ENCODE measurements around the gene LRRN3. TPM values are rescaled to one million over a fixed set of nuclear protein-coding genes. Genes with fewer than 3 reads are reported as not detected.
A peak's percentile ranks its signal among the peaks of the same experiment; 100 is the strongest.

LRRN3 gene
- total RNA-seq, 1 experiment from 2014 or later: not detected

GRCh38 chr7:111081546-111082267 lies 9.2 kb upstream of the LRRN3 start:
- Histone ChIP-seq H4K20me1 (ENCODE audit: insufficient read depth, low read depth, low read length) (no peaks in the 10 kb centered on the region), H3K9ac (ENCODE audit: low read length) (no peak overlapping the region), H3K4me2 (ENCODE audit: low read depth, low read length, poor library complexity, severe bottlenecking) (no peak overlapping the region), H3K27me3 (ENCODE audit: low read length) (no peaks in the 10 kb centered on the region), H3K4me3 (ENCODE audit: low read length) (no peak overlapping the region), H3K4me1 (ENCODE audit: low read length) (no peaks in the 10 kb centered on the region), H3K9me2 (replicated peaks; ENCODE audit: insufficient read depth, low read length) (no peaks in the 10 kb centered on the region), H3K36me3 (ENCODE audit: insufficient read depth, low read length) (no peaks in the 10 kb centered on the region), H3K9me3 (ENCODE audit: low read length) (0 out of 2 replicates have a peak, but pooled peaks cover 3% of the 10 kb centered on the region), H2AFZ (ENCODE audit: low read length) (no peak overlapping the region), H3K27ac (ENCODE audit: low read length) (no peak overlapping the region), H3K79me2 (ENCODE audit: low read length) (no peaks in the 10 kb centered on the region)
- no peak for DNase-seq

GRCh38 chr7:111082351-111082750 lies 8.6 kb upstream of the LRRN3 start:
- Histone ChIP-seq H3K79me2 (ENCODE audit: low read length) (no peaks in the 10 kb centered on the region), H3K27me3 (ENCODE audit: low read length) (no peaks in the 10 kb centered on the region), H3K9ac (ENCODE audit: low read length) (no peak overlapping the region), H3K36me3 (ENCODE audit: insufficient read depth, low read length) (no peaks in the 10 kb centered on the region), H3K4me2 (ENCODE audit: low read depth, low read length, poor library complexity, severe bottlenecking) (no peak overlapping the region), H3K9me3 (ENCODE audit: low read length) (0 out of 2 replicates have a peak, but pooled peaks cover 3% of the 10 kb centered on the region), H4K20me1 (ENCODE audit: insufficient read depth, low read depth, low read length) (no peaks in the 10 kb centered on the region), H2AFZ (ENCODE audit: low read length) (no peak overlapping the region), H3K27ac (ENCODE audit: low read length) (no peak overlapping the region), H3K9me2 (replicated peaks; ENCODE audit: insufficient read depth, low read length) (no peaks in the 10 kb centered on the region), H3K4me3 (ENCODE audit: low read length) (no peak overlapping the region), H3K4me1 (ENCODE audit: low read length) (no peaks in the 10 kb centered on the region)
- no peak for DNase-seq

DNA sequence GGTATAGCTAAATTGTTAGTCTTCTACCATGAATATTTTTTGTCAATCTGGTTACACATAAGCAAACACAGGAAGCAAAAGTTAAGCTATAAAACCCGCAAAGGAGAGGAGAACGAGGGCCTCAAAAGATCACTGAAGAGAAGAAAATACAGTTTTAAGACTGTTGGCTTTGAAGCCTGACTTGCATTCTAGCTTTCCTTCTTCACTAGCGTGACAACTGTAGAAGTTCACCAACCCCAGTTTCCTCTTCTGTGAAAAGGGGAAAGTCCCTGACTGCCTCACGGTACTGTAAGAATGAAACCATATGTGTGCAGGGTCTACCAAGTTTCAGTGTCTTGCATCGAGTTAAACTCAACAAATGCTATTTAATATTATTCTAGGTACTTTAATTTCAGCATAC lies 7.5 kb upstream of the LRRN3 start:
- H3K79me2 ChIP-seq (ENCODE audit: low read length): no peaks in the 10 kb centered on the region

GRCh38 chr7:111085356-111085755 lies 5.6 kb upstream of the LRRN3 start:
- Histone ChIP-seq H3K4me2 (ENCODE audit: low read depth, low read length, poor library complexity, severe bottlenecking) (no peak overlapping the region), H3K4me1 (ENCODE audit: low read length) (no peaks in the 10 kb centered on the region), H4K20me1 (ENCODE audit: insufficient read depth, low read depth, low read length) (no peaks in the 10 kb centered on the region), H3K36me3 (ENCODE audit: insufficient read depth, low read length) (no peaks in the 10 kb centered on the region), H3K9me3 (ENCODE audit: low read length) (0 out of 2 replicates have a peak, but pooled peaks cover 3% of the 10 kb centered on the region), H3K4me3 (ENCODE audit: low read length) (no peak overlapping the region), H3K9me2 (replicated peaks; ENCODE audit: insufficient read depth, low read length) (no peaks in the 10 kb centered on the region), H3K27me3 (ENCODE audit: low read length) (no peaks in the 10 kb centered on the region), H3K79me2 (ENCODE audit: low read length) (no peaks in the 10 kb centered on the region), H3K27ac (ENCODE audit: low read length) (no peak overlapping the region), H3K9ac (ENCODE audit: low read length) (no peak overlapping the region), H2AFZ (ENCODE audit: low read length) (no peak overlapping the region)
- no peak for DNase-seq

More for the DNA sequence above, 7.5 kb upstream of the LRRN3 start:
- Histone ChIP-seq H4K20me1 (ENCODE audit: insufficient read depth, low read depth, low read length) (no peaks in the 10 kb centered on the region), H2AFZ (ENCODE audit: low read length) (no peak overlapping the region), H3K27ac (ENCODE audit: low read length) (no peak overlapping the region), H3K9me2 (replicated peaks; ENCODE audit: insufficient read depth, low read length) (no peaks in the 10 kb centered on the region), H3K4me2 (ENCODE audit: low read depth, low read length, poor library complexity, severe bottlenecking) (no peak overlapping the region), H3K36me3 (ENCODE audit: insufficient read depth, low read length) (no peaks in the 10 kb centered on the region), H3K27me3 (ENCODE audit: low read length) (no peaks in the 10 kb centered on the region), H3K4me3 (ENCODE audit: low read length) (no peak overlapping the region), H3K9ac (ENCODE audit: low read length) (no peak overlapping the region), H3K4me1 (ENCODE audit: low read length) (no peaks in the 10 kb centered on the region), H3K9me3 (ENCODE audit: low read length) (0 out of 2 replicates have a peak, but pooled peaks cover 3% of the 10 kb centered on the region)
- DNase-seq: no peak

DNA sequence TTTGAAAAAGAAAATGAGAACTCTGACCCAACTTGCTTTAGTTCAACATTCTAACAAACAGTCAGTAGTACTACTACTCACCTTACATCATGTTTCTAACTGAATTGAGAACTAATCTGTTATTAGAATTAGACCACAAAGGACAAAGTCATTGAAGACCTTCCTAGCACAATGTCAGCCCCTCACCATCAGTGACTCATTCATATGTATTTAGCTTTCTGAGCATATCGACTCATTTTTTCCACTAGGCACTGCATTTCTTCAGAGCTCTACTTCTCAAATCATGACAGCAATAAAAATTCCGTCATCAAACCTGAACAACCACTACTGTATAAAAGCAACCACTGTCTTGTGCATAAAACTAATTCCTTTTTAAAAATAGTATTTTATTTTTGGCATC lies 4.4 kb upstream of the LRRN3 start:
- H3K4me2 ChIP-seq (ENCODE audit: low read depth, low read length, poor library complexity, severe bottlenecking): no peak overlapping the region
- no peaks in the 10 kb centered on the region for H3K79me2 ChIP-seq (ENCODE audit: low read length)
- H3K36me3 ChIP-seq (ENCODE audit: insufficient read depth, low read length): no peaks in the 10 kb centered on the region
- no peak overlapping the region for H3K4me3 ChIP-seq (ENCODE audit: low read length)
- H4K20me1 ChIP-seq (ENCODE audit: insufficient read depth, low read depth, low read length): no peaks in the 10 kb centered on the region
- no peak for DNase-seq
- no peaks in the 10 kb centered on the region for H3K9me3 ChIP-seq (ENCODE audit: low read length)
- H3K4me1 ChIP-seq (ENCODE audit: low read length): no peaks in the 10 kb centered on the region
- H2AFZ ChIP-seq (ENCODE audit: low read length): no peak overlapping the region
- H3K9me2 ChIP-seq (replicated peaks; ENCODE audit: insufficient read depth, low read length): no peaks in the 10 kb centered on the region
- H3K27ac ChIP-seq (ENCODE audit: low read length): no peak overlapping the region
- no peak overlapping the region for H3K9ac ChIP-seq (ENCODE audit: low read length)
- no peaks in the 10 kb centered on the region for H3K27me3 ChIP-seq (ENCODE audit: low read length)

GRCh38 chr7:111088328-111088727 lies 2.6 kb upstream of the LRRN3 start:
- no peaks in the 10 kb centered on the region for H3K9me3 ChIP-seq (ENCODE audit: low read length)
- H3K27me3 ChIP-seq (ENCODE audit: low read length): no peaks in the 10 kb centered on the region

GRCh38 chr7:111089822-111090426 lies 1.0 kb upstream of the LRRN3 start:
- H3K27ac ChIP-seq (ENCODE audit: low read length): no peak overlapping the region
- no peaks in the 10 kb centered on the region for H3K79me2 ChIP-seq (ENCODE audit: low read length)
- H4K20me1 ChIP-seq (ENCODE audit: insufficient read depth, low read depth, low read length): no peaks in the 10 kb centered on the region
- no peaks in the 10 kb centered on the region for H3K9me2 ChIP-seq (replicated peaks; ENCODE audit: insufficient read depth, low read length)
- H3K4me3 ChIP-seq (ENCODE audit: low read length): no peak overlapping the region
- H2AFZ ChIP-seq (ENCODE audit: low read length): no peak overlapping the region
- DNase-seq: peak; percentile 76
- no peak overlapping the region for H3K4me2 ChIP-seq (ENCODE audit: low read depth, low read length, poor library complexity, severe bottlenecking)
- H3K9ac ChIP-seq (ENCODE audit: low read length): no peak overlapping the region
- no peaks in the 10 kb centered on the region for H3K36me3 ChIP-seq (ENCODE audit: insufficient read depth, low read length)
- no peaks in the 10 kb centered on the region for H3K9me3 ChIP-seq (ENCODE audit: low read length)
- no peaks in the 10 kb centered on the region for H3K4me1 ChIP-seq (ENCODE audit: low read length)
- H3K27me3 ChIP-seq (ENCODE audit: low read length): no peaks in the 10 kb centered on the region

More at GRCh38 chr7:111088328-111088727, 2.6 kb upstream of the LRRN3 start:
- Histone ChIP-seq H3K79me2 (ENCODE audit: low read length) (no peaks in the 10 kb centered on the region), H2AFZ (ENCODE audit: low read length) (no peak overlapping the region), H3K4me3 (ENCODE audit: low read length) (no peak overlapping the region), H3K36me3 (ENCODE audit: insufficient read depth, low read length) (no peaks in the 10 kb centered on the region), H4K20me1 (ENCODE audit: insufficient read depth, low read depth, low read length) (no peaks in the 10 kb centered on the region), H3K9ac (ENCODE audit: low read length) (no peak overlapping the region), H3K27ac (ENCODE audit: low read length) (no peak overlapping the region), H3K4me2 (ENCODE audit: low read depth, low read length, poor library complexity, severe bottlenecking) (no peak overlapping the region), H3K4me1 (ENCODE audit: low read length) (no peaks in the 10 kb centered on the region), H3K9me2 (replicated peaks; ENCODE audit: insufficient read depth, low read length) (no peaks in the 10 kb centered on the region)
- no peak for DNase-seq

DNA sequence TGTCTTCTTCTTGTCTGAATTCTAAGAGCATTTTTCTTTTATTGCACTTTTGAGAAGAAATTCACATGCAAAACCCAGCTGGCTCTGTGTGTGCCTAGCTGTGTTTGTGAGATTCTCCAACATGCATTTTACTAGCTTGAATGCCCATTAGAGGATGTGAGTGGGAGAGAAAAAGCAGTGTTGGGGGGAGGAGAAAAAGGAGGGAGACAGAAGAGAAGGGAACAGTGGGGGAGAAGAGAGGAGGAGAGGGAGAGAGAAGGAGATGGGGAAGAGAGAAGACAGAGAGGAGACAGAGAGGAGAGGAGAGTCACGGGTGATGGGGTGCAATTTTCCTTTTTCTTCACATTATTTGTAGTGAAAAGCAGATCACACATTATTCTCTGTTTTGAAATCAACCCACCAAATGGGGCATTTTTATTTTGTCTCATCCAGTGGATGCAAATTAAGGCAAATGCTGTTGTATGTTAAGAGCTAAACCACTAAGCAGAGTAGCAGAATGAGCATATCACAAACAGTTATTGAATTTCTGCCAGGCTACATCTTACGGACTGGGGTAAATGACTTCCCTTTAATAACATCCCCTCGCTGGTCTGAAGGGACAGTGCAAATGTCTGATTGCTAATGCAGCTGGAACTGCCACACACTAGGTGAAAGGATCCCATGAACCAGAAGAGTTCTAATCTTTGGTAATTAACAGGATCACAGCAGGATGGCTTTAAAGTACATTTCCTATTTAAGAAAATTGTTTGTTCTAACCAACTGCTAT lies 849 bp downstream of the LRRN3 start:
- no peaks in the 10 kb centered on the region for H3K79me2 ChIP-seq (ENCODE audit: low read length)
- no peak overlapping the region for H3K4me3 ChIP-seq (ENCODE audit: low read length)
- H3K9me3 ChIP-seq (ENCODE audit: low read length): no peaks in the 10 kb centered on the region
- DNase-seq: no peak
- no peaks in the 10 kb centered on the region for H3K9me2 ChIP-seq (replicated peaks; ENCODE audit: insufficient read depth, low read length)
- no peaks in the 10 kb centered on the region for H3K4me1 ChIP-seq (ENCODE audit: low read length)
- no peak overlapping the region for H3K27ac ChIP-seq (ENCODE audit: low read length)
- H2AFZ ChIP-seq (ENCODE audit: low read length): no peak overlapping the region
- H3K36me3 ChIP-seq (ENCODE audit: insufficient read depth, low read length): no peaks in the 10 kb centered on the region
- no peak overlapping the region for H3K4me2 ChIP-seq (ENCODE audit: low read depth, low read length, poor library complexity, severe bottlenecking)
- no peak overlapping the region for H3K9ac ChIP-seq (ENCODE audit: low read length)
- H4K20me1 ChIP-seq (ENCODE audit: insufficient read depth, low read depth, low read length): no peaks in the 10 kb centered on the region
- H3K27me3 ChIP-seq (ENCODE audit: low read length): no peaks in the 10 kb centered on the region

All from Karpas-422 (cell line).